ENCODE measurements around the gene ANKZF1. TPM values are rescaled to one million over a fixed set of nuclear protein-coding genes. Genes with fewer than 3 reads are reported as not detected.

Gene ANKZF1
- total RNA-seq, 1 donor from 2014 or later = 64.3 TPM

DNA sequence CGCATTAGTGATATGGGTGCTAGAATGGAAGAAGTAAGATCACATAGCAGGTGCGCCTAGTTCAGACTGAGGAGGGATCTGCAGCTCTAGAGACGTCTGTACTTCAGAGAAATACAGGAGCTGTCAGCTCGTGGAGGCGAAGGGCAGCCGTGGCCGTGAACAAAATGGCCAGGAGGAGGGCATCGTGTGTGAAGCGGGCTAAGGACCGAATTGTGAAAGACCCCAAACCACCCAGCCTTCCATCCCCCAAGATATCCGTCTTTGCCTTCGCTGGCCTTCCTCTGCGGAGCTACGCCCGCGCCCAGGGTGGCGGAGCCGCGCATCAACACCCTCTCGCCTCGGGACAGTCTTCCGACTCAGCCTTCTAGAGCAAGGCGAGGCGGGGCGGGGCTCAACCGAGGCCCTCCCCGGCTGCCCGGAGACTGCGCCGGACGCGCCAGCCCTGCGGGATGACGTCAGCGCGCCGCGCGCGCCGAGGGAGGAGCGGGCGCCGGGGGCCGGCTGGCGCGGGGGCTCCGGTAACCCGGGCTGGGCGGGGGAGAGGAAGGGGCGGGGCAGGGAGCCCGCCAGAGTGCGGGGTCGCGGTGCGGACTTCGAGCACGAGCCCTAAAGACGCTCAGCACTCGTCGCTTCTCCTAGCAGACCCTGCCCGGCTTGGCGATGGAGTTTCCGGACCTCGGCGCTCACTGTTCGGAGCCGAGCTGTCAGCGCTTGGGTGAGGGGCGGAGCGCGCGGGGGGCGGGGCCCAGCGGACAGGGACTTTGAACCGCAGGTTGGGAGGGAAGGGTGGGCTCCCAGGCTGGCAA, 23.1 kb upstream of the ANKZF1 start, which contains the start of gene ZFAND2B:
Gene ZFAND2B (plus strand): TSS at position 455 of the 806 bp plus-strand sequence. CDS start 206 bp downstream, at position 661.
- peaks cover 4% of the 10 kb centered on the region for H3K27me3 Mint-ChIP-seq
- H3K9me3 Mint-ChIP-seq (ENCODE audit: low read depth) = no peaks in the 10 kb centered on the region
- DNase-seq (ENCODE audit: low spot score, unreplicated experiment) = peak; percentile 90
- TF ChIP-seq, protein P1, sequence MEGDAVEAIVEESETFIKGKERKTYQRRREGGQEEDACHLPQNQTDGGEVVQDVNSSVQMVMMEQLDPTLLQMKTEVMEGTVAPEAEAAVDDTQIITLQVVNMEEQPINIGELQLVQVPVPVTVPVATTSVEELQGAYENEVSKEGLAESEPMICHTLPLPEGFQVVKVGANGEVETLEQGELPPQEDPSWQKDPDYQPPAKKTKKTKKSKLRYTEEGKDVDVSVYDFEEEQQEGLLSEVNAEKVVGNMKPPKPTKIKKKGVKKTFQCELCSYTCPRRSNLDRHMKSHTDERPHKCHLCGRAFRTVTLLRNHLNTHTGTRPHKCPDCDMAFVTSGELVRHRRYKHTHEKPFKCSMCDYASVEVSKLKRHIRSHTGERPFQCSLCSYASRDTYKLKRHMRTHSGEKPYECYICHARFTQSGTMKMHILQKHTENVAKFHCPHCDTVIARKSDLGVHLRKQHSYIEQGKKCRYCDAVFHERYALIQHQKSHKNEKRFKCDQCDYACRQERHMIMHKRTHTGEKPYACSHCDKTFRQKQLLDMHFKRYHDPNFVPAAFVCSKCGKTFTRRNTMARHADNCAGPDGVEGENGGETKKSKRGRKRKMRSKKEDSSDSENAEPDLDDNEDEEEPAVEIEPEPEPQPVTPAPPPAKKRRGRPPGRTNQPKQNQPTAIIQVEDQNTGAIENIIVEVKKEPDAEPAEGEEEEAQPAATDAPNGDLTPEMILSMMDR (IDR thresholded peaks at IDR 0.05; ENCODE audit: unreplicated experiment) = peak; percentile 10
- peak within 1 kb of the TSS; percentile 89 for H3K4me3 Mint-ChIP-seq (ENCODE audit: low read depth)
- H3K4me1 Mint-ChIP-seq (ENCODE audit: low read depth) = peaks cover 11% of the 10 kb centered on the region
- H3K36me3 Mint-ChIP-seq (ENCODE audit: insufficient read depth) = peaks cover 8% of the 10 kb centered on the region
- peak within 1 kb of the TSS; percentile 98 for H3K27ac Mint-ChIP-seq

DNA sequence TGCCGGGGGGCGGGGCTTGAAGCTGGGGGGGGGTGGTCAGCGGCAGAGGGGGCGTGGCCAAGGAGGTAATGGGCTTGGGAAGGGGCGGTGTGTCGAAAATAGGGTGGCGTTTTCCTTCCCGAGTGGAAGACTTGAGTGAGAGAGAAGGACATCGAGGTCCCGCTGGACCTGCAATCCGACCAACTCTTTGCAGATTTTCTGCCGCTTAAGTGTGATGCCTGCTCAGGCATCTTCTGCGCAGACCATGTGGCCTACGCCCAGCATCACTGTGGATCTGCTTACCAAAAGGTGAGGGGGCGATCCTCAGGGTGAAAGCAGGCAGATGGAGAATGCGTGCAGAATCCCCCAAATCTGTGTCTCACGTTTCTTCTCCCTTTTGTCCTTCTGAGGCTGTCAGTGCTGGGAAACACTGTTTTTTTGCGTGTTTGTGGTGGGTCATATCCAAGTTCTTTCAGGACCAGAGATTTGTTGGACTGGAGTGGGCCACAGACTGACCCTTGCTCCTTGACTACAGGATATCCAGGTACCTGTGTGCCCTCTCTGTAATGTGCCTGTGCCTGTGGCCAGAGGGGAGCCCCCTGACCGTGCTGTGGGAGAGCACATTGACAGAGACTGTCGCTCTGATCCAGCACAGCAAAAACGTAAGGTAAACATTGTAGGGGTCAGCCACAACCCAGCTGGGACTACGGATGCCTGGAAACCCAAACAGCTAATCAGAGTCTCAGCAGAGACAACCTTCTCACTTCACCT, 22.3 kb upstream of the ANKZF1 start:
- Mint-ChIP-seq H3K27me3 (peaks cover 4% of the 10 kb centered on the region), H3K4me1 (ENCODE audit: low read depth) (peaks cover 11% of the 10 kb centered on the region), H3K27ac (peak overlapping the region; percentile 24), H3K4me3 (ENCODE audit: low read depth) (peak overlapping the region; percentile 89), H3K9me3 (ENCODE audit: low read depth) (no peaks in the 10 kb centered on the region), H3K36me3 (ENCODE audit: insufficient read depth) (peaks cover 11% of the 10 kb centered on the region)
- no peak for DNase-seq (ENCODE audit: low spot score, unreplicated experiment)
- TF ChIP-seq, protein P1 (IDR thresholded peaks at IDR 0.05; ENCODE audit: unreplicated experiment) = no peak

DNA sequence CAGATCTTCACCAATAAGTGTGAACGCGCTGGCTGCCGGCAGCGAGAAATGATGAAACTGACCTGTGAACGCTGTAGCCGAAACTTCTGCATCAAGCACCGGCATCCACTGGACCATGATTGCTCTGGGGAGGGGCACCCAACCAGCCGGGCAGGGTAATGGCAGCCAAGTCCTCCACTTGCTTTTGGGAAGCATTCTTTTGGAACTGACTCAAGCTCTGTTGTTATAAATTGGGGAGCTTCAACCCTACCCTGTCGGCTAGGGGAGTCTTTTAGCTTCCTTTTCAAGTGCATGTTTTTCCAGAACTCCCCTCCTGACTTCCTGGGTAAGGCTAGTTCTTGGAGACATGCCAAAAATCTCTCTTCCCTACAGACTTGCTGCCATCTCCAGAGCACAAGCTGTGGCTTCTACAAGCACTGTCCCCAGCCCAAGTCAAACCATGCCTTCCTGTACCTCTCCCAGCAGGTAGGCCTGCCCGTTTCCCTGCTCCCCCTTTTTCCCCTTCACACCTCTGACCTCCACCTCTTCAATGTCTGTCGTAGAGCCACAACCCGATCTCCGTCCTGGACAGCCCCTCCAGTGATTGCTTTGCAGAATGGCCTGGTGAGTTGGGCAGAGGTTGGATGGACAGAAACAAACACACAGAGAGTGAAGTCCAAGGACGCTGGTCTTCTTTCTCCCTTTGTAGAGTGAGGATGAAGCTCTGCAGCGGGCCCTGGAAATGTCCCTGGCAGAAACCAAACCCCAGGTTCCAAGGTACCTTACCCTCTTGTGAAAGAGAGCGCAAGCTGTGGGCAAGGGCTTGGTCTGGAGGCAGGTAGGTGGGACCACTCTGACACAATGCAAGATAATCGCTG, 21.5 kb upstream of the ANKZF1 start:
- TF ChIP-seq, protein P1 (IDR thresholded peaks at IDR 0.05; ENCODE audit: unreplicated experiment) = no peak
- H3K36me3 Mint-ChIP-seq (ENCODE audit: insufficient read depth) = peaks cover 11% of the 10 kb centered on the region
- DNase-seq (ENCODE audit: low spot score, unreplicated experiment) = no peak
- H3K4me3 Mint-ChIP-seq (ENCODE audit: low read depth) = peak overlapping the region; percentile 89
- H3K4me1 Mint-ChIP-seq (ENCODE audit: low read depth) = peaks cover 11% of the 10 kb centered on the region
- no peaks in the 10 kb centered on the region for H3K9me3 Mint-ChIP-seq (ENCODE audit: low read depth)
- peak overlapping the region; percentile 22 for H3K27ac Mint-ChIP-seq
- peaks cover 4% of the 10 kb centered on the region for H3K27me3 Mint-ChIP-seq

DNA sequence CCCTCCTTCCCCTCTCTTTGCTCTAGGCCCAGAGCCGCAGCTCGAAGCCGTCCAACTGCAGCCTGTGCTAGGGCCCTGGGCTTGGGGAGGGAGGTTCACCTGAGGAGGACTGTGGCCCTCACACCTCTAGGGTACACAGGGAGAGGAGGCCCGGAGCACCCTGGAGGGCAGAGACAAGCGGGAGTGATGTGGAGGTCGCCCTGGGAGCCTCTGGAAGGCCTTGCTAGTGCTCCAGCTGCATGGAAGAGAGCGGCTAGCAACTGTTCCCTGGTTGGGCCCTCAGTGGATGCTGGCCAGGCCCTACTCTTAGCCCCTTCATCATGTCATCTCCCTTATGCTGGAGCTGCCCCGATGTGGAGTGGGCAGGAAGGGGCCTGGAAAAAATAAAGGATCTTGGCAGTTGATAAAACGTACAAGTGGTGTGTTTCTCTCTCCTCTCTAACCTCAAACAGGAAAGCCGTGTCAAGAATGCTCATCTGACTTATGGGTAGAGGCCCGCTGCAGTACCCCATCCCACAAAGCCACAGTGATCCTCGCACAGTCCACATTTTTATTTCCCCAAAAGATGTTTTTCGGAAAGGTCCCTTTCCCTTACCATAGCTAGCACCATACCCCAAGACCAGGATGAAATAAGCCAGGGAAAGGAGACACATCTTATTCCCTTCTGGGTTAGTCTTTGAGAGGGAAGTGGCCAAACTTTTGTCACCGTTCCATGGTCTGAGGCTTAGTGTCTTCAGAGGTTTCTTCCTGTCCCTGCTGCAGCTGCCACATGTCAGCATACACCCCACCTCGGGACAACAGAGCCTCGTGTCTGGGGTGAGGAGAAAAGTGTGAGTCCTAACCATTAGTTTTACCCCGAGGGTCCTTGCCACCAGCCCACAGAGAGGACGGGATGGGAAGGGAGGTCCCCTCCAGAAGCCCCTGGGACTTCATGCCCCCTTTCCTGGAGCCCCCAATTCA, 20.1 kb upstream of the ANKZF1 start:
- Mint-ChIP-seq H3K27me3 (no peaks in the 10 kb centered on the region), H3K4me3 (ENCODE audit: low read depth) (no peak overlapping the region), H3K36me3 (ENCODE audit: insufficient read depth) (peaks cover 17% of the 10 kb centered on the region), H3K4me1 (ENCODE audit: low read depth) (peaks cover 11% of the 10 kb centered on the region), H3K9me3 (ENCODE audit: low read depth) (no peaks in the 10 kb centered on the region), H3K27ac (no peak overlapping the region)
- DNase-seq (ENCODE audit: low spot score, unreplicated experiment) = no peak
- TF ChIP-seq, protein P1 (IDR thresholded peaks at IDR 0.05; ENCODE audit: unreplicated experiment) = no peak

Measured in progenitor cell of endocrine pancreas (in vitro differentiated cells).